Ovary (tissue), 3 donors: ENCODE results near the gene CYSTM1.

Experiments used
- CTCF ChIP-seq, 3 donors: fragments of 450-650 bp in 2 of 3; fragments of 200-600 bp in 1 of 3; IDR thresholded peaks; one replicate each; pipeline versions ENCODE4 v1.5.1 to v1.8.0; 2016 to 2022; ENCODE audit warnings: antibody characterized with exemption in 3 of 3, mild to moderate bottlenecking in 1 of 3
- POLR2A ChIP-seq: fragments of 450-650 bp; IDR thresholded peaks from one replicate; pipeline ENCODE4 v1.6.1; 2017; ENCODE audit warnings: antibody characterized with exemption, mild to moderate bottlenecking, moderate library complexity
- donor health status: DM: no; HTN: no; CAD: no.

- TF ChIP-seq POLR2A (no peak), CTCF (IDR thresholded peaks at IDR 0.05) (no peak)
These were observed 55.4 kb downstream of the CYSTM1 start for GRCh38 chr5:140230373-140230772.
